GM12873 (cell line): ENCODE results near the gene FZD4.

Source experiments
- TF ChIP-seq, protein P1 (sequence below): IDR thresholded peaks from 2 replicates; pipeline ENCODE4 v1.5.1; 2012; ENCODE audit warnings: low read depth, mild to moderate bottlenecking, moderate library complexity, low read length, control low read depth; ENCODE audit not compliant: insufficient read depth; ENCODE audit errors: missing control alignments

Gene FZD4

GRCh38 chr11:86931548-86932258 lies 23.5 kb downstream of the FZD4 start:
- TF ChIP-seq, protein P1, sequence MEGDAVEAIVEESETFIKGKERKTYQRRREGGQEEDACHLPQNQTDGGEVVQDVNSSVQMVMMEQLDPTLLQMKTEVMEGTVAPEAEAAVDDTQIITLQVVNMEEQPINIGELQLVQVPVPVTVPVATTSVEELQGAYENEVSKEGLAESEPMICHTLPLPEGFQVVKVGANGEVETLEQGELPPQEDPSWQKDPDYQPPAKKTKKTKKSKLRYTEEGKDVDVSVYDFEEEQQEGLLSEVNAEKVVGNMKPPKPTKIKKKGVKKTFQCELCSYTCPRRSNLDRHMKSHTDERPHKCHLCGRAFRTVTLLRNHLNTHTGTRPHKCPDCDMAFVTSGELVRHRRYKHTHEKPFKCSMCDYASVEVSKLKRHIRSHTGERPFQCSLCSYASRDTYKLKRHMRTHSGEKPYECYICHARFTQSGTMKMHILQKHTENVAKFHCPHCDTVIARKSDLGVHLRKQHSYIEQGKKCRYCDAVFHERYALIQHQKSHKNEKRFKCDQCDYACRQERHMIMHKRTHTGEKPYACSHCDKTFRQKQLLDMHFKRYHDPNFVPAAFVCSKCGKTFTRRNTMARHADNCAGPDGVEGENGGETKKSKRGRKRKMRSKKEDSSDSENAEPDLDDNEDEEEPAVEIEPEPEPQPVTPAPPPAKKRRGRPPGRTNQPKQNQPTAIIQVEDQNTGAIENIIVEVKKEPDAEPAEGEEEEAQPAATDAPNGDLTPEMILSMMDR, result no peak

- TF ChIP-seq, protein P1, result no peak
These were observed 24.1 kb downstream of the FZD4 start for GRCh38 chr11:86930957-86931547.

DNA sequence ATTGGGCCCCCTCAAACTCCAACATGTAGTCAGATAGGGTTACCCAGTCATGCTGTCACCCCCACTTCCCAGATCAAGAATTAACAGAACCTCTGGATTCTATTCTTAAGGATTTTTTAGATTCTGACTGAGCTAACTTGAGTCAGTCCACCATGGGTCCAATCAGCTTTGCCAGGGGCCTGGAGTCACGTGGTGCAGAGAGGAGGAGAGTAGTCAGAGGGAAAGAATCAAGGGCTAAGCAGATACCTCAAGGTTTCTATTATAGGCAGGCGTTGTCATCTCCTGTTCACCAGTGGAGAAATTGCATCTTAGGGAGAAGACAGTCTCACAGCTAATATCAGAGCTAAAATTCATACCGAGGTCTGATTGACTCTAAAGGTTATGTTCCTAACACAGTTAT lies 28.2 kb downstream of the FZD4 start:
- TF ChIP-seq, protein P1, result no peak

DNA sequence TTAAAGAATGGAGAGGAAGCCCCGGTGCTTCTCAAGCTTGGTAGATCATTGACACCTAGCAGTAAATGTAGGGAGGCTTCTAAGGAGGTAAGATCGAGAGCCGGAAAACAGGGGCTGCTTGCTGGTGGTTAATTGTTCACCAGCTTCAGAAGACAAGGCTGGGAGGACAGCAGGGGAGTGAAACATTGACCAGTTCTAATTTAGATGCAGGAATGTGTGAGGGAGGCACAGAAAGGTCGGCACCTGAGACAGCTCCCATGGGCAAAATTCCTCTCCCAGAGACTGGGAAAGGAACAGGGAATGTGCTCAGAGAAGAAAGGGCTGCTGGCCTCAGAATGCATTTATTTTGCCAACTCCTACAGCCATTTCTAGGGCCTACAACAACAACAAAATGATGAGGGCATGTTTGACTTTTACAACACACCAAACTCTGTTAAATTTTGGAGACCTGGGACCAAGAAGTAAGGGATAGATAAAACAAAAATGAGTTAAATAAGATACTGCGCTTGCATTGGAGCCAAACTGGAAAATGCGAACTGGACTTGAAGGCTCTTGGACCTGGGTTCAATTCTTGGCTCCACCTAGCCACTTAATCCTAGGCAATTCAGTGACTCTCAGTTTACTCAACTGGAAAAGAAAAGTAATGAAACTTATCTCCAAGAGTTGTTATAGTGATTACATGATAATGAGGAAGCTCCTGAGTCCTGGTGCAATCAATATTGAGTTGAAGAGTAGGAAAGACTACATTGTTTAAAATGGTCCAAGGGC lies 31.0 kb downstream of the FZD4 start:
- TF ChIP-seq, protein P1, result no peak

GRCh38 chr11:86922225-86922624 lies 33.0 kb downstream of the FZD4 start:
- TF ChIP-seq, protein P1, result no peak

DNA sequence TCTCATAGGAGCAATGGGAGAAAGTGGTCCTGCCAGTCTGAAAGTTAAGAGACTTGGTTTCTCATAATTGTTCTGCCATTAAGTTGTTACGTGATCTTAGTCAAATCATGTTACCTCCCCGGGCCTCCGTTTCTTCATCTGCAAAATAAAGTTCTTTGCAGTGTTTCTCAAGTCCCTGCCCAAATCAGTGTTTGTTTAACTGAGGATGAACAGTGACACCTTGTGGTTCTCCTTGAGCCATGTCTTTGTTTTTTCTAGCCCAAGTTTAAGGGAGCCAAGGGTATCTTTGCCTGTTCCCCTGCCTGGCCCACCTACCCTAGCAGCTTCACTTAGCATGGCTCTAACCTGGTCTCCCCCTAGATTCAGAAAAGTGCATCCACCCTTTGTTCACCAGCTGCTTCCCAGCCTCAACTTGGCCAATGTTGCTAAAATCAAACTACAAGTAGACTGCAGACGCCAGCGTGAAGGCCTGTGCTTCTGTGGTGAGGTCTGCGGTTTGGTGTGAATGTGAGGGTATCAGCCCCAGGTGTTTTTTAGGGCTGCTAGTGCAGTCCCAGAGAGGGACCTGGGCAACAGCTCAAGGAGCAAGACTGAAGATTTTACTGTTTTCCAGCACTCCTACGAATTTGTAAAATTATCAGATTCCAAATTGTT lies 35.5 kb downstream of the FZD4 start:
- TF ChIP-seq, protein P1, result peak; percentile 60

GRCh38 chr11:86918973-86919372 lies 36.2 kb downstream of the FZD4 start:
- TF ChIP-seq, protein P1, result no peak
